HG02981 (cell line): ENCODE data around the gene SLC34A3.
A peak's percentile ranks its signal among the peaks of the same experiment; 100 is the strongest.
"Not testable (repeated sequence)": the region's sequence is repeated elsewhere in the genome, so short reads cannot be mapped to it uniquely, and the experiment has no call there.

Source experiments
- ATAC-seq: cut with Tn5 transposase; IDR thresholded peaks from one replicate; pipeline ENCODE4 v1.9.1; 2021; ENCODE audit warnings: mild to moderate bottlenecking, moderate library complexity; ENCODE audit not compliant: unreplicated experiment

The SLC34A3 gene

DNA sequence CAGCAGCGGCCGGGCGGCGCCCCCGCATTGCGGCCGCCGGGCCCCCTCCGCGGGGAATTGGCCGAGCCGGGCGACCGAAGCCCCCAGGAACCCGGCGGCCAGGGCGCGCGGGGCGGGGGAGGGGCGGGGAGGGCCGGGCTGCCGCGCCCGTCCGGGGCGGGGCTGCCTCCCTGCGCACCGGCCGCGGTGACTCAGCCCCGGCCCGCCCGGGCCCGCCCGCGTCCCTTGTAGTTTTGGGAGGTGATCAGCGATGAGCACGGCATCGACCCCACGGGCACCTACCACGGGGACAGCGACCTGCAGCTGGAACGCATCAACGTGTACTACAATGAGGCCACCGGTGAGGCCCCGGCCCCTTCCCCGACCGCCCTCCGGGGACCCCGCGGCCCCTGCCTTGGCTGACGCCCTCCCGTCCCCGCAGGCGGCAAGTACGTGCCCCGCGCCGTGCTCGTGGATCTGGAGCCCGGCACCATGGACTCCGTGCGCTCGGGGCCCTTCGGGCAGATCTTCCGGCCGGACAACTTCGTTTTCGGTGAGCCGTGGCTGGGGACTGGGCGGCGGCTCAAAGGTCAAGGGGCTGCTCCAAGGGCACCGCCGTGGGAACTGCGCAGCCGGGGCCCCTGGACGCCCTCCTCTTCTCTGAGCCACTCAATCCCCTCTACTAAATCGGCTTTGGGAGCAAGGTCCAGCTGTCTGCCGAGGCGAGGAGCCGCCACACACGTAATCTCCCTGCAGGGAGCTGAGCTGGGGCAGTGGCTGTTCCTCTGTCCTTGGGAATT lies 11.0 kb downstream of the SLC34A3 start:
- peak; percentile 5 for ATAC-seq

DNA sequence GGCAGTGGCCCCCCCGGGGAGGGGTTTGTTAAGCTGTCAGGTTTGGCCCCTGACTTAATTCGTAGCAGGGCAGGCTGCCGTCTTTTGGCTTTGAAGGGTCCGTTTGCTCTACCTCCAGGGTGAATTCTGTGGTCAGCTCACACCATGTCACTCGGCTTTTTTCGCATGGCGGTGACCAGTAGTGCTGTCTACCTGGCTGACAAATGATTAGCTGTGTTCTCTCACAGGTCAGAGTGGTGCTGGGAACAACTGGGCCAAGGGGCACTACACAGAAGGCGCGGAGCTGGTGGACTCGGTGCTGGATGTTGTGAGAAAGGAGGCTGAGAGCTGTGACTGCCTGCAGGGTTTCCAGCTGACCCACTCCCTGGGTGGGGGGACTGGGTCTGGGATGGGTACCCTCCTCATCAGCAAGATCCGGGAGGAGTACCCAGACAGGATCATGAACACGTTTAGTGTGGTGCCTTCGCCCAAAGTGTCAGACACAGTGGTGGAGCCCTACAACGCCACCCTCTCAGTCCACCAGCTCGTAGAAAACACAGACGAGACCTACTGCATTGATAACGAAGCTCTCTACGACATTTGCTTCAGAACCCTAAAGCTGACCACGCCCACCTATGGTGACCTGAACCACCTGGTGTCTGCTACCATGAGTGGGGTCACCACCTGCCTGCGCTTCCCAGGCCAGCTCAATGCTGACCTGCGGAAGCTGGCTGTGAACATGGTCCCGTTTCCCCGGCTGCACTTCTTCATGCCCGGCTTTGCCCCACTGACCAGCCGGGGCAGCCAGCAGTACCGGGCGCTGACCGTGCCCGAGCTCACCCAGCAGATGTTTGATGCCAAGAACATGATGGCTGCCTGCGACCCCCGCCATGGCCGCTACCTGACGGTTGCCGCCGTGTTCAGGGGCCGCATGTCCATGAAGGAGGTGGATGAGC lies 11.8 kb downstream of the SLC34A3 start:
- no peak for ATAC-seq

DNA sequence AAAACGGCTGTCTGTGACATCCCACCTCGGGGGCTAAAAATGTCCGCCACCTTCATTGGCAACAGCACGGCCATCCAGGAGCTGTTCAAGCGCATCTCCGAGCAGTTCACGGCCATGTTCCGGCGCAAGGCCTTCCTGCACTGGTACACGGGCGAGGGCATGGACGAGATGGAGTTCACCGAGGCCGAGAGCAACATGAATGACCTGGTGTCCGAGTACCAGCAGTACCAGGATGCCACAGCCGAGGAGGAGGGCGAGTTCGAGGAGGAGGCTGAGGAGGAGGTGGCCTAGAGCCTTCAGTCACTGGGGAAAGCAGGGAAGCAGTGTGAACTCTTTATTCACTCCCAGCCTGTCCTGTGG lies 12.5 kb downstream of the SLC34A3 start:
- not testable (repeated sequence) for ATAC-seq

DNA sequence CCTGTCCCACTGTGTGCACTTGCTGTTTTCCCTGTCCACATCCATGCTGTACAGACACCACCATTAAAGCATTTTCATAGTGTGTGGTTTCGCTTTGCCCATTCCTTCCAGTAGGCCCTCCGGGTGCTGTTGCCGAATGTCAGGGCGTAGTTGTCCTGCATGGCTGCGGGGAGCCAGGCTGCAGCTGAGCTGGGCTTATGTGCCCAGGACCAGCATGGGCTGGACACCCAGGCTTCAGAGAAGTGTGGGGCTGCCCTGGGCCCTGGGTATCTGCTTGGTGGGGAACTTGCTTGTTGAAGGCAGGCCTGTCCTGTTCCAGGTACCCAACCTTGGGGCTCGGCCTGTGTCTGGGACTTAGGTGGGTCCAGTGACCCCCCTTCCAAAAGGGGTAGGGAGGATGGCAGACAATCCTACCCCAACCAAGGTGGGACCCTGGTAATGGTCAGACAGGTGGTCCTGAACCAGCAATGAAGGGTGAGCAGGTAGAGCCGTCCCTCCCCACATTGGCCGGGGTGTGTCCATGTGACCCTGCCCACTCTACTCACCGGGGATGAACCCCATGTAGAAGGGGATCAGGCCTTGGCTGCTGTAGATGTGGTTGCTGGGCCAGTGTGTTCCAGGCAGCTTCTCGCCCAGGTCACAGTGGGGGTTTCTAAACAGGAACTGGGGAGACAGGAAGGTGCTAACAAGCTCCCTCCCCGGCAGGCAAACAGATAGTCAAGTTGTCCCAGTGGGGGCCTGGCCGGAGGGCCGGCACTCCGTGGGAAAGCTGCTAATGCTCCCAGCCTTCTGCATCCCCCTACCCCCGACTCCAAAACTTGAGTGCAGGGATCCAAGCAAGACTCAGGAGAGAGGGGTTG lies 13.2 kb downstream of the SLC34A3 start:
- no peak for ATAC-seq

DNA sequence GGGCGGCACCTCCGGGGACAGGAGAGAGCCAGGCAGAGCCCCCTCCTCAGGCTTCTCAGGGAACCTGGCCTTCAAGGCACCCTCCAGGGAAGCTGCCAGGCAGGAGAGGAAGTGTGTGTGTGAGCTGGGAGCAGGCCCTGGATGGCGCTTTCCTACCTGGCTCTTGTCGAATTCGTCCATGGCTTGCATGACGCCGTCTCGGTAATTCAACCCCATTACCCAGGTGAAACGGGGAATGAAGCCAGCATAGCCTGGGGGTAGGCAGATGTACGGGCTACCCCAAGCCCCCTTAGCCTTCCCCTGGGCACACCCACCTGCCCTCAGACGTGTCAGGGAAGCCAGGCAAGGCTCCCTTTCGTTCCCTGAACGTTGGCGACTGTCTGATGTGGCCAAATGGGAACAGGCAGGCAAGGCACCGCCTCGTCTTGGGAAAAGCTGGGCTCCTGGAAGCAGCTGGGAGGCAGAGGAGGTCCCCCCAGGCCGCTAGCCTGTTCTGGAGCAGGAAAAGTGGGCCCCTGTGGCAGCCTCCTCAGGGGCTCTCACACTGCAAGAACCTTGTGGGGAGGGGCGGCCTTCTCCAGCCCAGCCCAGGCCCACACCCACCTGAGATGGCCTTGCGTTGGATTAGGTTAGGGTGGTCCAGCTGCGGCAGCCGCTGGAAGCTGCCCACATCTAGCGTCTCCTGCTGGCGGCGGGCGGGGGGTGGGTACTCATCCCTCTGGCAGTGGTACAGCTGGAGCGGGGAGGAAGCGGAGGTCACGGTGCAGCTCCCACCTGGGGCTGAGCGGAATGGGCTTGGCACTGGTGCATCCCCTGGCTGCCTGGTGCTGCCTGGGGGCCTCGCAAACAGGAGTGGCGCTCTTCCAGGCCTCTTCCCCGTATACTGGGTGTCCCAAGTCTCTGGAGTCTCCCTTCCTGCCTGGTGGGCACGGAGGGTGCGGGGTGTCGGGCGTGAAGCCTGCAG lies 14.1 kb downstream of the SLC34A3 start:
- ATAC-seq, result no peak

DNA sequence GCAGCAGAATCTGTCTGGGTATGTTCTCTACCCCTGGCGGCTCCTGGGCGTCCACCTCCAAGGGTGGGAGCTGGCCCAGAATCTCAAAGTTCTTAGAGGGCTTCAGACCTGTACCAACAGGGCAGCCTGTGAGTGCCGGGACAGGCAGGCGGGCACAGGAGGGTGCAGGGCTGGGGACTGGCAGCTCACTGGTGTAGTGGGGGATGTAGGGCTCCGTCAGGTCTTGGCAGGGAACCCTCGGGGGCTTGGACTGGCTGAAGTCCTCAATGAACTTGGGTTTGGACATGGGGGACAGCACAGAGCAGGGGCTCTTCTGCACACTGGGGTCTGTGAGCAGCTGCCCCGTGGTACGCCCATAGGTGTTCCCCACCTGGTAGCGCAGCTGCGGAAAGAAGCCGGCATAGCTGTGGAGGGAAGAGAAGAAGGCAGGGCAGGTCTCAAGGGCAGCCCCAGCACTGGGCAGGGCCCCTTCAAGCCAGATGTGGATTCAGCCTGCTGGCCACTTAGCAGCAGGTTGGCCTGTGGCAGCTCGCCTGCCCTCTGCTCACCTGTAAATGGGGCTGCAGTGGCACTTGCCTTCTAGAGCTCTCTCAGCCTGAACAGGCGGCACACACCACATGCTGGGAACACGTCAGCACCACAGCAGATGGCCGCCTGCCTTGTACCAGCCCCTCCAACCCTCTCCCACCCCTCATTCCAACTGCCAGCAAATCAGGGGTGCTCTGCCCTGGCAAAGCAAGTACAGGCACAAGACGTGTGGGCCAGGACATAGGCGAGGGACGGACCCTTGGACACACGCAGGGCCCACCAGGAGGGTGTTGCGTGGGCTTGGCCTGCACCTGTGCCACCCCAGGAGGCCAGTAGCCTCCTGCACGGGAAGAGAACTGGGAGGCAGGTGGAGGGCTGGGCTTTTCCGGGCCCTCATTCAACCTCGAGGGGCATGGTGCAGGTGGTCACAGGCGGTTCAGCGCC lies 15.0 kb downstream of the SLC34A3 start:
- no peak for ATAC-seq

DNA sequence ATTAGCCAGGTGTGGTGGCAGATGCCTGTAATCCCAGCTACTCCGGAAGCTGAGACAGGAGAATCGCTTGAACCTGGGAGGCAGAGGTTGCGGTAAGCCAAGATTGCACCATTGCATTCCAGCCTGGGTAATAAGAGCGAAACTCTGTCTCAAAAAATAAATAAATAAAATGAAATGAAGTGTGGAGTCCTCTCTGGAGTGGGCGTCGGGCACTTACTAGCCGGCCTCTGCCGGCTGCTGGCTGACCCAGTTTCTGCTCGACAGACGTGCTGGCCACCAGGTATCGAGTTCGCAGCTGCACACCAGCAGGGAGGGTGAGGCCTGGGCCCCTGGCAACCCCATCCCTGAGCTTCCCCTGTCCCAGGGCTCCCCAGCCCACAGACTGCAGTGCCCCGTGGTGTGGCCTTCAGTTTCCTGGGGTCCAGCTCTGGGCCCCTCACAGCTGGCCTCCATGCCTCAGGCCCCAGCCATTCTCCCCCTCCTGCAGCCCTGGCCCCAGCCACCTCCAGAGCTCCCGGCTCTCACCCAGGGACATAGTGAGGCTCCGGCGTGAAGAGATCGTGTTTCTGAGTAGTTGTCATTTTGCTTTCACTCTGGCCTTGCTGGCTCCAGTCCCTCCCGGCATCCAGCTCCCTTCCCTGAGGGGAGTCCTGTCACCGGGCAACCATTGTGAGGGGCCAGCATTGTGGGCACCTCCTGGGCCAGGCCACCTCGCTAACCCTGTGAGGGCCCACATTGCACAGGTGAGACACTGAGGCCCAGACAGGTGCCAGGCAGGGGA lies 16.6 kb downstream of the SLC34A3 start:
- no peak for ATAC-seq

DNA sequence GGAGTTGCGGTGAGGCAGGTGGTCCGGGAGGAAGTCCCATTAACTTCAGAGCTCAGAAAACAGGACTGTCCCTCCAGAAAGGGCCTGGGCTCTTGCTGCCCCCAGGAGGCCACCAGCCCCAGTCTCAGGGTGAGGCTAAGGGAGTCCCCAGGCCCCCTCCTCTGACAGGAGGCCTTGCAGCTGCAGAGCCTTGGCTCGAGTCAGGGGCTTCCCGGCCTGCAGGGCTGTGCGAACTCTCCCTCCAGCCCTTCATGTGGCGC lies 17.1 kb downstream of the SLC34A3 start:
- no peak for ATAC-seq

DNA sequence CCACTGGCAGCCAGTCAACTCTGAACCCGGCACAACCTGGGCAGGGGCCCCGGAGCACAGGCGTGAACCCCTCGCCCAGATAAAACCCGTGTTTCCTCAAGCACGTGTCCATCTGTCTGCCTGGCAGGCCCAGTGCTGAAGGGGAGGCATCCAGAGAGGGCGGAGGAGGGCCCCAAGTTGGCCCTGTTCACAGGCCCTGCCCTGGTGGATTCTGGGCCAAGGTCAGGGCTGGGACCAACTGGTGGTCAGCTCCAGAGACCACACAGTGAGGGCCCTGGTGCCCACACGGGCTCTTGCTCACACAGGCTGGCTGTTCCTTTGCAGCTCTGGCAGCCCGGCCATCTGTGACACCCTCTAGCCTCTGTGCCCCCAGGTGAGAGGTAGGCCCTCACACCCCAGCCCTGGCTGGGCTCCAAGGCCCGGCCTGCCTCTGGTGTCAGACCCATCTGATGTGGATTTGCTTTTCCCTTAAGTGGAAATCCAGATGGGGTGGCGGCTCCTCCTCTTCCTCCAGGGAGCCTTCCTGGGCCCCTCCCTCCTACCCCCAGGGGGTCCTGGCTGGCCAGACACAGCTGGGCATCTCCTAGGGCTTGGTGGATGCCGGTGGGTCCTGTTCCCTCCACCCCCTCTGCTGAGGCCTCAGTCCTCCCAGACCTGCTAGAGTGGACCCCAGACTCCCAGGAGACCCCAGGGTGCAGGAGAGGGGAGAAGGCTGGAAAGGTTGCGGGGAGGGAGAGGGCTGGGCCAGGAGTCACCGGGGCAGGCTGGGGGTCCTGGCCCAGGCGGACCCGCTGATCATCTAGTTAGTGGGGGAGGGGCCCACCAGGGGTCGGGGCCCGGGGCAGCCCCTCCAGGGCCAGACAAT lies 19.9 kb downstream of the SLC34A3 start:
- ATAC-seq, result no peak

DNA sequence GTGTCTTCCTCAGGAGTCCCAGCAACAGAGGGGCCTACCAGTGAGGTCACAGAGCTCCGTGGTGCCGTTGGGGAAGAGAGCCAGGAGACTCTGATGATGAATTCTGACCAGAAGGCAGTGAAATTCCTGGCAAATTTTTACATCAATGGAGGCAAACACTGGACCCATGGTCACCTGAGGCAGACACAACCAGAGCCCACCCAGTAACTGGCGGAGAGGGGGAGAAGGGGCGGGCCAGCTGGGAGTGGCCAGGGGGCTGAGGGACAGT lies 20.4 kb downstream of the SLC34A3 start, which contains the start of gene STPG3:
Gene STPG3, plus strand, starts transcription at position 93 of the 268 bp plus-strand sequence. Its CDS starts 1 bp downstream, at position 94.
- ATAC-seq, result no peak

DNA sequence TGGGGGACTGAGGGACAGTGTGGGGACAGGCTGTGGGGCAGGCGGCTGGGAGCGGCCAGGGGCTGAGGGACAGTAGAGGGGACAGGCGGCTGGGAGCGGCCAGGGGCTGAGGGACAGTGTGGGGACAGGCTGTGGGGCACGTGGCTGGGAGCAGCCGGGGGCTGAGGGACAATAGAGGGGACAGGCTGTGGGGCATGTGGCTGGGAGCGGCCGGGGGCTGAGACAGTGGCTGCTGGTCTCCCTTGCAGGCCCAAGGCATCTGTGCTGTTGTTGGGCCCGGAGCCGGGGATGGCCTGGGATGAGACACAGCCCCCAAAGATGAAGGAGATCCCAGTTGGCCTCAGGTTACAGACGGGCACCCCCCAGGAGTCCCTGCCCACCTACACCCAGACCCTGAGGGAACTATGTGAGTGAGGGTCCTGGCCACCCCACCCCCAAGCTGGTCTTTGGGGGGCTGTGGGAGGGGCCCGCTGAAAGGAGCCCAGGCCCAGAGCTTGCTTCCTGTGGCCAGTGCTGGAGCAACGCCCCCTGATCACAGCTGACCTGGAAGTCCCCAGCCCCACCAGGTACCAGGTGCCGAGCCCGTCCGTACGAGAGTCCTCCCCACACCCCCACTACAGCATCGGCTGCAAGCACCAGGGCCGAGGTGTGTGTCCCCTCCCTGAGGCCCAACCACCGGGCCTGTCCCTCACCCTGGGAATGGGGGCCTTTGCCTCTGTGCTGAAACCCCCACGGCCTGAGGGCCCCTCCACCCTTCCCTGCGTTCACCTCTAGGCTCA lies 21.0 kb downstream of the SLC34A3 start:
- no peak for ATAC-seq

DNA sequence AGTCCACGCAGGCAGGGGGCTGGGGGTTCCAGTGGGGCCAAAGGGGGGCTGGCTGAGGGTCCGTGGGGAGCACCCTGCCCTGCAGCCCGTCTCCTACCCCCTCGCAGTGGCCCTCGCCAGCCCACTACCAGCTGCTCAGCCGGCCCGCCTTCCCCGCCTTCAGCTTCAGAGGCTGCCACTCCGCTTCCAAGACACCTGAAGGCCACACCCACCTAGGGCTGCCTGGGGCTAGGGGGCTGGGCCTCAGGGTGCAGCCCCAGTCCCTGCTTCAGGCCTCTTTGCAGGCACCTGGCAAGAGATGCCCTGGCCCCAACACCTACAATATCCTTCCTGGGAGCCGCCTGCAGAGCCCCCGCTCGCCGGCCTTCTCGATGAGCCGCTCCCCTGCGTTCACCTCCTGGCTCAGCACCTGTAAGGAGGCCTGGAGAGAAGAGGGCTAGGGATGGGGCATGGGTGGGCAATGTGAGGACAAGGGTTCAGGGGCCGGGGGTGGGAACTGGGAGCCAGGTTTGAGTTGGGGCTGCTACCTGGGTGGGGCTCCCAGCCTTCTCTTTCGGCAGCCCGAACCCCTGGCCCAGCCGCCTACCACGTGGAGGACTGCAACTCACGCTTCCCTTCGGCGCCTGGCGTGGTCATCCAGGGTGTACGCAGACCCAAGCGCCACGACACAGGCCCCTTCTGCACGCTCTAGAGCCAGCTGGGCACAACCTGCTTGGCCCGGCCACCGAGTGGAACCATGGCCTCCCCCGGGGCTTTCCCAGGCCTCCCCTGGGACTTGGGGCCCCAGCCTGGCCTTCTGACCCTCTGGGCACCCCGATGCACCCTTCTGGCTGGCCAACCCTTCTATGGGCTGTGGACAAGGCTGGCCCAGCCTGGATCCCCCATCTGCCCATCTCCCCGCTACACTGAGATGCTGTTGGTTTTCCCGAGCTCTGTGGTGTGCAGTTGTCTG lies 22.1 kb downstream of the SLC34A3 start:
- no peak for ATAC-seq

DNA sequence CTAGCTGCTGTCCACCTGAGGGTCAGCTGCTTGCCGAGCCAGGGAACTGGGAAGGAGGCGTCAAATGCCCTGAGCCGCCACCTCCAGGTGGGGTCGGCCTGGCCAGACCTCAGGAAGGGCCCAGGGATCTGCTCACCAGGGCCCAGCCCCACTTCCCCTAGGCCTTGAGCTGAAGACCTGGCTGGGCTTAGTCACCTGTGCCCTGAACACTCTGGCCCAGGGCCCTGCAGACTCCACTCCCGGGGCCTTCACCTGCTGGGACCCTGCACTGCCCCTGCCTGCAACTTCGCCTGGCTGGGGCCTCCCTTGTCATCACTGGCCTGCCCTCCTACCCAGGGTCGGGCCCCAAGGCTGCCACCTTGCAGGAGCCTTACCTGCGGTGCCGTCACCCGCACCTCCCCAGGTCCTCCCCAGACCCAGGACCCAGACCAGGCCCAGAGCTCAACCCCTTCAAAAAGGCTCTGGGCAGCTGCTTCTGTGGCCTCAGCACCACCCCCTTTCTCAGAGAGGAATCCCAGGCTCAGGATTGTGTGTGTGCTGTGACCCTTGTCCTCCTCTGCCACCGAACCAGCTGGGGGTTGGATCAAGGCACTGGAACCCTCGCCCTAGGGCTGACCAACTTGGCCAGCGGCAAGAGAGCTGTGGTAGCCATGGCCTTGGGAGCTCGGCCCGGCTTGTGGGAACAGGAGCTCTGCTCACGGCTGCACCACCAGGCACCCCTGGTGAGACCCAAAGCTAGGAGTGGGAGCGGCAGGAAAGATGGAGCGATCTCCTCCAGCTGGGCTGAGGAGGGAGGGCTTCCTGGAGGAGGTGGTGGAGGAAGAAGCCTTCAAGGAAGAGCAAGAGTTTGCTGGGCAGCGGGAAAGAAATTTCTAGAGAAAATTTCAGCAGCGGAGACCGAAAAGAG lies 23.3 kb downstream of the SLC34A3 start:
- ATAC-seq, result no peak

DNA sequence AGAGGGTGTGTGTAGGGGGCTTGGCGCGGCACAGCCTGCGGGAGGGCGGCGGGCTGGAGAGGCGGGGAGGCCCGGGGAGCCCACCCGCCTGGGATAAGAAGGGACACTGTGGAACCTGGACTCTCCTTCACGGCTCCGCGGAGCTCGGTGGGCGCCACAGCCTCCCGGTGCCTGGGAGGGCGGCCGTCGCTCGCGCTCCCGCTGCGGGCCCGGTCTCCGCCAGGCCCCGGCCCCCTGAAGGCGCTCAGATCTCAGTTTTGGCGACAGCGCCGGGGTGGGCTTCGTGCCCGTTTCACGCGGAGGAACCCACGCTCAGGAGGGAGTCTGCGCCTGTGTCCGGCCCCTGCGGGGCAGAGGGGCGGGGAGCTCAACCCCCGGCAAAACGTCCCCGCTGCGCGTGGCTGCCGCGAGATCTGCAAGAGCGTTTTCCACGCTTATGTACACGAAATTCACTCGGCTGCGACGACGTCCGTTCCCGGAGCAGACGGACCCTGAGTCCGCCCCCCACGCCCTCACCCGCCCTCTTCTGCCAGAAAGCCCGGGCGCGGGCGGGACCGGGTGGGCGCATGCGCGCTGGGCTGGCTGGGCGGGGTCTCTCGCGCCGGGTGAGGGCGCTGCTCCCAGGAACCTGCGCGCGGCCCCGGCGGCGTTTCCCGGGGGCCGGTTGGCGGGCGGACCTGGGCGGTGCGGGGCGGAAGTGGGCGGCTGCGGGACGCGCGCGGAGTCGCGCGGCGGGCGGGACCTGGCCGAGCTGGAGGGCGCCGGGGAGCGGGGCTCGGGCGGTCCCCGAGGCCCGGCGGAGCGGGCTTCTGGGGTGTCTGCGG lies 24.1 kb downstream of the SLC34A3 start, which contains the start of gene NELFB:
Gene NELFB, plus strand, starts transcription at position 704 of the 824 bp plus-strand sequence.
- peak; percentile 82 for ATAC-seq
